ENCODE data around the gene CTCF. TPM values are rescaled to one million over a fixed set of nuclear protein-coding genes. Genes with fewer than 3 reads are reported as not detected.
"Not testable (repeated sequence)": the region's sequence is repeated elsewhere in the genome, so short reads cannot be mapped to it uniquely, and the experiment has no call there.

CTCF gene
- total and polyA plus RNA-seq, 2 experiments from 2014 or later, result 64.5 to 72.3 TPM

DNA sequence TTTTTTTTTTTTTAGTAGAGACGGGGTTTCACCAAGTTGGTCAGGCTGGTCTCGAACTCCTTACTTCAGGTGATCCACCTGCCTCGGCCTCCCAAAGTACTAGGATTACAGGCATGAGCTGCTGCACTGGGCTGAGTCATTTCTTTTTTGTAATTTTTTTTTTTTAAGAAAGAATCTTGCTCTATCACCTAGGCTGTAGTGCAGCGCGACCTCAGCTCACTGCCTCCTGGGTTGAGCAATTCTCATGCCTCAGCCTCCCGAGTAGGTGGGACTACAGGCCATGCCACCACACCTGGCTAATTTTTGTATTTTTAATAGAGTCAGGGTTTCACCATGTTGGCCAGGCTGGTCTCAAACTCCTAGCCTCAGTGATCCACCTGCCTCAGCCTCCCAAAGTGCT is 28.3 kb upstream of the CTCF start:
- H3K36me3 Mint-ChIP-seq (ENCODE audit: low read depth); DNase-seq (ENCODE audit: low spot score); H3F3A ChIP-seq (replicated peaks; ENCODE audit: low read depth); H3K4me1 ChIP-seq (ENCODE audit: insufficient read depth); H3K36me3 ChIP-seq (ENCODE audit: insufficient read depth); H3K27ac Mint-ChIP-seq; ATAC-seq; H3K9me3 Mint-ChIP-seq; H3K4me2 ChIP-seq; H3K79me2 ChIP-seq (replicated peaks; ENCODE audit: insufficient read depth); H3K4me3 Mint-ChIP-seq; H3K27ac ChIP-seq (ENCODE audit: low read depth); H3K9me2 ChIP-seq (ENCODE audit: insufficient read depth); H2AFZ ChIP-seq; H3K4me3 ChIP-seq; H4K20me1 ChIP-seq (replicated peaks; ENCODE audit: insufficient read depth): not testable (repeated sequence)
- Mint-ChIP-seq H3K27me3 (ENCODE audit: insufficient read depth, low read depth, poor library complexity) (peaks cover 92% of the 10 kb centered on the region), H3K4me1 (peaks cover 14% of the 10 kb centered on the region)
- peaks cover 100% of the 10 kb centered on the region for H3K27me3 ChIP-seq (ENCODE audit: insufficient read depth)

- H3K27me3 Mint-ChIP-seq (ENCODE audit: insufficient read depth, low read depth, poor library complexity), result peaks cover 92% of the 10 kb centered on the region
- 0 out of 2 replicates have a peak, but pooled peaks cover 7% of the 10 kb centered on the region for H3F3A ChIP-seq (replicated peaks; ENCODE audit: low read depth)
- TF ChIP-seq JUNB (IDR thresholded peaks at IDR 0.05; ENCODE audit: unreplicated experiment) (no peak), CTCF (conservative IDR thresholded peaks at IDR 0.05; ENCODE audit: low read depth in 2 of 2) (0 out of 4 replicates have a peak, but pooled peaks of 1 of the 2 experiments have one; percentile 23)
- H3K4me3 ChIP-seq, result no peak overlapping the region
- H3K79me2 ChIP-seq (replicated peaks; ENCODE audit: insufficient read depth), result no peaks in the 10 kb centered on the region
- H3K9me2 ChIP-seq (ENCODE audit: insufficient read depth), result no peaks in the 10 kb centered on the region
- H3K27me3 ChIP-seq (ENCODE audit: insufficient read depth), result peaks cover 100% of the 10 kb centered on the region
- no peaks in the 10 kb centered on the region for H3K36me3 Mint-ChIP-seq (ENCODE audit: low read depth)
- H3K36me3 ChIP-seq (ENCODE audit: insufficient read depth), result no peaks in the 10 kb centered on the region
- H2AFZ ChIP-seq, result no peak overlapping the region
- peaks cover 19% of the 10 kb centered on the region for H3K4me1 Mint-ChIP-seq
- no peaks in the 10 kb centered on the region; the same call in 1 of the 2 replicates for H3K4me1 ChIP-seq (ENCODE audit: insufficient read depth)
- H4K20me1 ChIP-seq (replicated peaks; ENCODE audit: insufficient read depth), result peaks cover 7% of the 10 kb centered on the region; the same call in 1 of the 2 replicates
- H3K4me2 ChIP-seq, result no peak overlapping the region
- no peaks in the 10 kb centered on the region; the same call in 2 of the 3 replicates for H3K9me3 Mint-ChIP-seq
- H3K27ac Mint-ChIP-seq, result no peak overlapping the region
- no peak overlapping the region for H3K4me3 Mint-ChIP-seq
- H3K27ac ChIP-seq (ENCODE audit: low read depth), result no peak overlapping the region
- no peak for ATAC-seq
- DNase-seq (ENCODE audit: low spot score), result no peak
These were observed 27.9 kb upstream of the CTCF start for GRCh38 chr16:67534431-67534830.

DNA sequence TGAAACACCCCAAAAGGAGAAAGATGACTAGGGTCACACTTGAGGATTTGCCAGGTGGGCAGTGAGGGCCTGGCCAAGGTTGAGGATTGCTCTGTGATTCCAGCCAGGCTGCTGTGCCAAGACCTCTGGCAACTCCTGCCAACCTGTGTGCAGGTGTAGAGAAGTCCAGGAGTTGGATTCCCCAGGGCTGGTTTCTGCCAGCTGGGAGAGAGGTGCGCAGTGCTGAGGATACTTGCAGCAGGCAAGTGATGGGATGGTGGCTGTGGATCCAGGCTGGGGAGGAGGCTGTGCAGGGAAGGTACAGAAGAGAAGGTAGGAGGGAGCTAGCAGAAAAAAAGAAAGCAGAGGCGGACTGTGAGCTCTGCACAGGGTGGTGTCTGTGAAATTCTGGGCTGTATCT is 27.1 kb upstream of the CTCF start:
- H3K36me3 Mint-ChIP-seq (ENCODE audit: low read depth), result no peaks in the 10 kb centered on the region
- Histone ChIP-seq H3F3A (replicated peaks; ENCODE audit: low read depth) (0 out of 2 replicates have a peak, but pooled peaks cover 3% of the 10 kb centered on the region), H4K20me1 (replicated peaks; ENCODE audit: insufficient read depth) (peaks cover 7% of the 10 kb centered on the region; the same call in 1 of the 2 replicates), H3K79me2 (replicated peaks; ENCODE audit: insufficient read depth) (no peaks in the 10 kb centered on the region), H3K4me1 (ENCODE audit: insufficient read depth) (no peaks in the 10 kb centered on the region; the same call in 1 of the 2 replicates), H3K4me3 (no peak overlapping the region), H3K27ac (ENCODE audit: low read depth) (no peak overlapping the region), H3K27me3 (ENCODE audit: insufficient read depth) (peaks cover 100% of the 10 kb centered on the region), H3K9me2 (ENCODE audit: insufficient read depth) (no peaks in the 10 kb centered on the region), H3K36me3 (ENCODE audit: insufficient read depth) (no peaks in the 10 kb centered on the region), H2AFZ (no peak overlapping the region), H3K4me2 (no peak overlapping the region)
- H3K27ac Mint-ChIP-seq, result no peak overlapping the region
- peaks cover 94% of the 10 kb centered on the region for H3K27me3 Mint-ChIP-seq (ENCODE audit: insufficient read depth, low read depth, poor library complexity)
- no peaks in the 10 kb centered on the region; the same call in 2 of the 3 replicates for H3K9me3 Mint-ChIP-seq
- no peak for ATAC-seq
- peaks cover 18% of the 10 kb centered on the region for H3K4me1 Mint-ChIP-seq
- no peak for DNase-seq (ENCODE audit: low spot score)
- H3K4me3 Mint-ChIP-seq, result no peak overlapping the region
- no peak for TF ChIP-seq NANOG (IDR thresholded peaks at IDR 0.05; ENCODE audit: borderline replicate concordance)
- TF ChIP-seq CREB1 (CRISPR knock-in tag; IDR thresholded peaks at IDR 0.05; ENCODE audit: low read depth), result no peak
- TF ChIP-seq EZH2phosphoT487 (IDR thresholded peaks at IDR 0.05; ENCODE audit: unreplicated experiment), result no peak
- no peak for TF ChIP-seq CTCF (conservative IDR thresholded peaks at IDR 0.05; ENCODE audit: low read depth in 2 of 2)
- TF ChIP-seq, protein P1, sequence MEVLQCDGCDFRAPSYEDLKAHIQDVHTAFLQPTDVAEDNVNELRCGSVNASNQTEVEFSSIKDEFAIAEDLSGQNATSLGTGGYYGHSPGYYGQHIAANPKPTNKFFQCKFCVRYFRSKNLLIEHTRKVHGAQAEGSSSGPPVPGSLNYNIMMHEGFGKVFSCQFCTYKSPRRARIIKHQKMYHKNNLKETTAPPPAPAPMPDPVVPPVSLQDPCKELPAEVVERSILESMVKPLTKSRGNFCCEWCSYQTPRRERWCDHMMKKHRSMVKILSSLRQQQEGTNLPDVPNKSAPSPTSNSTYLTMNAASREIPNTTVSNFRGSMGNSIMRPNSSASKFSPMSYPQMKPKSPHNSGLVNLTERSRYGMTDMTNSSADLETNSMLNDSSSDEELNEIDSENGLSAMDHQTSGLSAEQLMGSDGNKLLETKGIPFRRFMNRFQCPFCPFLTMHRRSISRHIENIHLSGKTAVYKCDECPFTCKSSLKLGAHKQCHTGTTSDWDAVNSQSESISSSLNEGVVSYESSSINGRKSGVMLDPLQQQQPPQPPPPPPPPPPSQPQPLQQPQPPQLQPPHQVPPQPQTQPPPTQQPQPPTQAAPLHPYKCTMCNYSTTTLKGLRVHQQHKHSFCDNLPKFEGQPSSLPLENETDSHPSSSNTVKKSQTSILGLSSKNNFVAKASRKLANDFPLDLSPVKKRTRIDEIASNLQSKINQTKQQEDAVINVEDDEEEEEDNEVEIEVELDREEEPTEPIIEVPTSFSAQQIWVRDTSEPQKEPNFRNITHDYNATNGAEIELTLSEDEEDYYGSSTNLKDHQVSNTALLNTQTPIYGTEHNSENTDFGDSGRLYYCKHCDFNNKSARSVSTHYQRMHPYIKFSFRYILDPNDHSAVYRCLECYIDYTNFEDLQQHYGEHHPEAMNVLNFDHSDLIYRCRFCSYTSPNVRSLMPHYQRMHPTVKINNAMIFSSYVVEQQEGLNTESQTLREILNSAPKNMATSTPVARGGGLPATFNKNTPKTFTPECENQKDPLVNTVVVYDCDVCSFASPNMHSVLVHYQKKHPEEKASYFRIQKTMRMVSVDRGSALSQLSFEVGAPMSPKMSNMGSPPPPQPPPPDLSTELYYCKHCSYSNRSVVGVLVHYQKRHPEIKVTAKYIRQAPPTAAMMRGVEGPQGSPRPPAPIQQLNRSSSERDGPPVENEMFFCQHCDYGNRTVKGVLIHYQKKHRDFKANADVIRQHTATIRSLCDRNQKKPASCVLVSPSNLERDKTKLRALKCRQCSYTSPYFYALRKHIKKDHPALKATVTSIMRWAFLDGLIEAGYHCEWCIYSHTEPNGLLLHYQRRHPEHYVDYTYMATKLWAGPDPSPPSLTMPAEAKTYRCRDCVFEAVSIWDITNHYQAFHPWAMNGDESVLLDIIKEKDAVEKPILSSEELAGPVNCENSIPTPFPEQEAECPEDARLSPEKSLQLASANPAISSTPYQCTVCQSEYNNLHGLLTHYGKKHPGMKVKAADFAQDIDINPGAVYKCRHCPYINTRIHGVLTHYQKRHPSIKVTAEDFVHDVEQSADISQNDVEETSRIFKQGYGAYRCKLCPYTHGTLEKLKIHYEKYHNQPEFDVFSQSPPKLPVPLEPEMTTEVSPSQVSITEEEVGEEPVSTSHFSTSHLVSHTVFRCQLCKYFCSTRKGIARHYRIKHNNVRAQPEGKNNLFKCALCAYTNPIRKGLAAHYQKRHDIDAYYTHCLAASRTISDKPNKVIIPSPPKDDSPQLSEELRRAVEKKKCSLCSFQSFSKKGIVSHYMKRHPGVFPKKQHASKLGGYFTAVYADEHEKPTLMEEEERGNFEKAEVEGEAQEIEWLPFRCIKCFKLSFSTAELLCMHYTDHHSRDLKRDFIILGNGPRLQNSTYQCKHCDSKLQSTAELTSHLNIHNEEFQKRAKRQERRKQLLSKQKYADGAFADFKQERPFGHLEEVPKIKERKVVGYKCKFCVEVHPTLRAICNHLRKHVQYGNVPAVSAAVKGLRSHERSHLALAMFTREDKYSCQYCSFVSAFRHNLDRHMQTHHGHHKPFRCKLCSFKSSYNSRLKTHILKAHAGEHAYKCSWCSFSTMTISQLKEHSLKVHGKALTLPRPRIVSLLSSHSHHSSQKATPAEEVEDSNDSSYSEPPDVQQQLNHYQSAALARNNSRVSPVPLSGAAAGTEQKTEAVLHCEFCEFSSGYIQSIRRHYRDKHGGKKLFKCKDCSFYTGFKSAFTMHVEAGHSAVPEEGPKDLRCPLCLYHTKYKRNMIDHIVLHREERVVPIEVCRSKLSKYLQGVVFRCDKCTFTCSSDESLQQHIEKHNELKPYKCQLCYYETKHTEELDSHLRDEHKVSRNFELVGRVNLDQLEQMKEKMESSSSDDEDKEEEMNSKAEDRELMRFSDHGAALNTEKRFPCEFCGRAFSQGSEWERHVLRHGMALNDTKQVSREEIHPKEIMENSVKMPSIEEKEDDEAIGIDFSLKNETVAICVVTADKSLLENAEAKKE (CRISPR knock-in tag; IDR thresholded peaks at IDR 0.05), result no peak
